SK-N-SH treated with all-trans-retinoic acid at 6 μM for 48 hours (cell line): Measurements from ENCODE around the gene KIF2C.

Experiments used
- ATAC-seq: fragments of 200-7000 bp; cut with Tn5 transposase; 3 replicates; pipeline ENCODE4 v1.9.1; 2020; ENCODE audit warnings: mild to moderate bottlenecking, moderate library complexity
- ARNTL ChIP-seq: fragments of 450-650 bp; formaldehyde crosslinking; IDR thresholded peaks from 2 replicates; pipeline ENCODE4 v1.5.0; 2020; ENCODE audit warnings: low read depth, mild to moderate bottlenecking, moderate library complexity, borderline replicate concordance
- BACH2 ChIP-seq: fragments of 250-450 bp; sonication (Bioruptor Pico); IDR thresholded peaks from 2 replicates; pipeline ENCODE4 v1.9.0; 2021; ENCODE audit warnings: mild to moderate bottlenecking, borderline replicate concordance
- CSDC2 ChIP-seq: fragments of 250-450 bp; sonication (Bioruptor Pico); IDR thresholded peaks from 2 replicates; pipeline ENCODE4 v1.5.0; 2020; ENCODE audit warnings: mild to moderate bottlenecking, moderate library complexity
- ESRRG ChIP-seq: fragments of 250-450 bp; sonication (Bioruptor Pico); IDR thresholded peaks from 2 replicates; pipeline ENCODE4 v1.6.1; 2021; ENCODE audit warnings: mild to moderate bottlenecking
- ISL1 ChIP-seq: fragments of 250-450 bp; sonication (Bioruptor Pico); IDR thresholded peaks from 2 replicates; pipeline ENCODE4 v2.1.2; 2022; ENCODE audit warnings: mild to moderate bottlenecking, moderate library complexity
- OSR1 ChIP-seq: fragments of 250-450 bp; sonication (Bioruptor Pico); IDR thresholded peaks from 2 replicates; pipeline ENCODE4 v1.8.0; 2022; ENCODE audit warnings: moderate library complexity, mild to moderate bottlenecking, inconsistent platforms
- PPARA ChIP-seq: fragments of 250-450 bp; sonication (Bioruptor Pico); IDR thresholded peaks from 2 replicates; pipeline ENCODE4 v1.5.0; 2020; ENCODE audit warnings: mild to moderate bottlenecking, borderline replicate concordance
- RARB ChIP-seq: fragments of 250-450 bp; sonication (Bioruptor Pico); IDR thresholded peaks from 2 replicates; pipeline ENCODE4 v1.8.0; 2021; ENCODE audit warnings: mild to moderate bottlenecking, moderate library complexity
- SNAI2 ChIP-seq: fragments of 250-450 bp; sonication (Bioruptor Pico); IDR thresholded peaks from 2 replicates; pipeline ENCODE4 v1.5.0; 2020; ENCODE audit warnings: mild to moderate bottlenecking, moderate library complexity
- TCF4 ChIP-seq: fragments of 250-450 bp; sonication (Bioruptor Pico); IDR thresholded peaks from 2 replicates; pipeline ENCODE4 v1.8.0; 2021; ENCODE audit warnings: mild to moderate bottlenecking, moderate library complexity, borderline replicate concordance
- TOX ChIP-seq: fragments of 250-450 bp; sonication (Bioruptor Pico); IDR thresholded peaks from 2 replicates; pipeline ENCODE4 v1.8.0; 2021; ENCODE audit warnings: mild to moderate bottlenecking, moderate library complexity, borderline replicate concordance
- ZC3H10 ChIP-seq: fragments of 250-450 bp; sonication (Bioruptor Pico); IDR thresholded peaks from 2 replicates; pipeline ENCODE4 v1.5.1; 2021; ENCODE audit warnings: mild to moderate bottlenecking, moderate library complexity
- ZFP3 ChIP-seq: fragments of 250-450 bp; sonication (Bioruptor Pico); IDR thresholded peaks from 2 replicates; pipeline ENCODE4 v1.5.0; 2020; ENCODE audit warnings: mild to moderate bottlenecking, moderate library complexity
- ZFP30 ChIP-seq: fragments of 450-650 bp; formaldehyde crosslinking; IDR thresholded peaks from 2 replicates; pipeline ENCODE4 v1.5.0; 2022; ENCODE audit warnings: mild to moderate bottlenecking, moderate library complexity
- ZNF565 ChIP-seq: fragments of 450-650 bp; formaldehyde crosslinking; conservative IDR thresholded peaks from 2 replicates; pipeline ENCODE4 v1.5.0; 2020; ENCODE audit warnings: low read depth, mild to moderate bottlenecking, moderate library complexity
- ZNF70 ChIP-seq: fragments of 450-650 bp; formaldehyde crosslinking; IDR thresholded peaks from 2 replicates; pipeline ENCODE4 v1.5.0; 2020; ENCODE audit warnings: mild to moderate bottlenecking, moderate library complexity
- ZNF8 ChIP-seq: fragments of 450-650 bp; formaldehyde crosslinking; IDR thresholded peaks from 2 replicates; pipeline ENCODE4 v1.5.0; 2020; ENCODE audit warnings: mild to moderate bottlenecking, moderate library complexity
- TF ChIP-seq, protein P1 (sequence below): fragments of 250-450 bp; sonication (Bioruptor Pico); IDR thresholded peaks from 2 replicates; pipeline ENCODE4 v1.8.0; 2021; ENCODE audit warnings: low read depth, mild to moderate bottlenecking, moderate library complexity, borderline replicate concordance
- TF ChIP-seq, protein P2 (sequence below): fragments of 250-450 bp; sonication (Bioruptor Pico); IDR thresholded peaks from 2 replicates; pipeline ENCODE4 v1.5.1; 2020; ENCODE audit warnings: low read depth, mild to moderate bottlenecking, moderate library complexity
- TF ChIP-seq, protein P3 (sequence below): fragments of 250-450 bp; sonication (Bioruptor Pico); IDR thresholded peaks from 2 replicates; pipeline ENCODE4 v1.8.0; 2020; ENCODE audit warnings: mild to moderate bottlenecking, moderate library complexity, borderline replicate concordance
- TF ChIP-seq, protein P4 (sequence below): fragments of 250-450 bp; sonication (Bioruptor Pico); IDR thresholded peaks from 2 replicates; pipeline ENCODE4 v1.5.0; 2020; ENCODE audit warnings: mild to moderate bottlenecking, moderate library complexity

The KIF2C gene

DNA sequence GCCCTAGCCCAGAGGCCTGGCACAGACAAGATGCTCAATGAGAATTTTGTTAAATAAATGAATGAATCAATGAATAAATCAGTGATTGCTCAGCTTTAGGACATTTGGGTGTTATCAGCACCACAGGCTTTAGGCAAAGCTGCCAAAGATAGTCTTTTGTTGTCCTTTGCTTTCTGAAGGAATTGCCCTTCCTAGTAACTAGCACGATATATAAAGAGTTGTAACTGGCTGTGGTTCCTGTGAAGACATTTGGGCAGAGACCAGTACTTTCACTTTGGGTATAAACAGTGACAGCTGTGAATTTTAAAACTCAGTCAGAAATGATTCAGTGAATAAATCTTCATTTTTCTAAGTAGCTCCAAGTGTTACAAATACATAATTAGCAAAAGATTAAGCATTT, 22.0 kb upstream of the KIF2C start:
- TF ChIP-seq, protein P1, sequence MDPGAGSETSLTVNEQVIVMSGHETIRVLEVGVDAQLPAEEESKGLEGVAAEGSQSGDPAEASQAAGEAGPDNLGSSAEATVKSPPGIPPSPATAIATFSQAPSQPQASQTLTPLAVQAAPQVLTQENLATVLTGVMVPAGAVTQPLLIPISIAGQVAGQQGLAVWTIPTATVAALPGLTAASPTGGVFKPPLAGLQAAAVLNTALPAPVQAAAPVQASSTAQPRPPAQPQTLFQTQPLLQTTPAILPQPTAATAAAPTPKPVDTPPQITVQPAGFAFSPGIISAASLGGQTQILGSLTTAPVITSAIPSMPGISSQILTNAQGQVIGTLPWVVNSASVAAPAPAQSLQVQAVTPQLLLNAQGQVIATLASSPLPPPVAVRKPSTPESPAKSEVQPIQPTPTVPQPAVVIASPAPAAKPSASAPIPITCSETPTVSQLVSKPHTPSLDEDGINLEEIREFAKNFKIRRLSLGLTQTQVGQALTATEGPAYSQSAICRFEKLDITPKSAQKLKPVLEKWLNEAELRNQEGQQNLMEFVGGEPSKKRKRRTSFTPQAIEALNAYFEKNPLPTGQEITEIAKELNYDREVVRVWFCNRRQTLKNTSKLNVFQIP (CRISPR knock-in tag): no peak
- TF ChIP-seq, protein P2, sequence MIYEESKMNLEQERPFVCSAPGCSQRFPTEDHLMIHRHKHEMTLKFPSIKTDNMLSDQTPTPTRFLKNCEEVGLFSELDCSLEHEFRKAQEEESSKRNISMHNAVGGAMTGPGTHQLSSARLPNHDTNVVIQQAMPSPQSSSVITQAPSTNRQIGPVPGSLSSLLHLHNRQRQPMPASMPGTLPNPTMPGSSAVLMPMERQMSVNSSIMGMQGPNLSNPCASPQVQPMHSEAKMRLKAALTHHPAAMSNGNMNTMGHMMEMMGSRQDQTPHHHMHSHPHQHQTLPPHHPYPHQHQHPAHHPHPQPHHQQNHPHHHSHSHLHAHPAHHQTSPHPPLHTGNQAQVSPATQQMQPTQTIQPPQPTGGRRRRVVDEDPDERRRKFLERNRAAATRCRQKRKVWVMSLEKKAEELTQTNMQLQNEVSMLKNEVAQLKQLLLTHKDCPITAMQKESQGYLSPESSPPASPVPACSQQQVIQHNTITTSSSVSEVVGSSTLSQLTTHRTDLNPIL (CRISPR knock-in tag): no peak
- no peak for TF ChIP-seq CSDC2
- TF ChIP-seq ISL1 (CRISPR knock-in tag): no peak
- TF ChIP-seq ZNF565 (CRISPR knock-in tag): no peak
- TF ChIP-seq, protein P3, sequence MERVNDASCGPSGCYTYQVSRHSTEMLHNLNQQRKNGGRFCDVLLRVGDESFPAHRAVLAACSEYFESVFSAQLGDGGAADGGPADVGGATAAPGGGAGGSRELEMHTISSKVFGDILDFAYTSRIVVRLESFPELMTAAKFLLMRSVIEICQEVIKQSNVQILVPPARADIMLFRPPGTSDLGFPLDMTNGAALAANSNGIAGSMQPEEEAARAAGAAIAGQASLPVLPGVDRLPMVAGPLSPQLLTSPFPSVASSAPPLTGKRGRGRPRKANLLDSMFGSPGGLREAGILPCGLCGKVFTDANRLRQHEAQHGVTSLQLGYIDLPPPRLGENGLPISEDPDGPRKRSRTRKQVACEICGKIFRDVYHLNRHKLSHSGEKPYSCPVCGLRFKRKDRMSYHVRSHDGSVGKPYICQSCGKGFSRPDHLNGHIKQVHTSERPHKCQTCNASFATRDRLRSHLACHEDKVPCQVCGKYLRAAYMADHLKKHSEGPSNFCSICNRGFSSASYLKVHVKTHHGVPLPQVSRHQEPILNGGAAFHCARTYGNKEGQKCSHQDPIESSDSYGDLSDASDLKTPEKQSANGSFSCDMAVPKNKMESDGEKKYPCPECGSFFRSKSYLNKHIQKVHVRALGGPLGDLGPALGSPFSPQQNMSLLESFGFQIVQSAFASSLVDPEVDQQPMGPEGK: no peak
- TF ChIP-seq SNAI2 (CRISPR knock-in tag): no peak
- TF ChIP-seq ZFP30 (CRISPR knock-in tag): no peak
- no peak for TF ChIP-seq ZNF8 (CRISPR knock-in tag)
- no peak for TF ChIP-seq ZFP3 (CRISPR knock-in tag)
- no peak for TF ChIP-seq RARB (CRISPR knock-in tag)
- TF ChIP-seq TCF4 (CRISPR knock-in tag): no peak
- no peak for TF ChIP-seq ESRRG
- no peak for TF ChIP-seq ZC3H10
- TF ChIP-seq, protein P4, sequence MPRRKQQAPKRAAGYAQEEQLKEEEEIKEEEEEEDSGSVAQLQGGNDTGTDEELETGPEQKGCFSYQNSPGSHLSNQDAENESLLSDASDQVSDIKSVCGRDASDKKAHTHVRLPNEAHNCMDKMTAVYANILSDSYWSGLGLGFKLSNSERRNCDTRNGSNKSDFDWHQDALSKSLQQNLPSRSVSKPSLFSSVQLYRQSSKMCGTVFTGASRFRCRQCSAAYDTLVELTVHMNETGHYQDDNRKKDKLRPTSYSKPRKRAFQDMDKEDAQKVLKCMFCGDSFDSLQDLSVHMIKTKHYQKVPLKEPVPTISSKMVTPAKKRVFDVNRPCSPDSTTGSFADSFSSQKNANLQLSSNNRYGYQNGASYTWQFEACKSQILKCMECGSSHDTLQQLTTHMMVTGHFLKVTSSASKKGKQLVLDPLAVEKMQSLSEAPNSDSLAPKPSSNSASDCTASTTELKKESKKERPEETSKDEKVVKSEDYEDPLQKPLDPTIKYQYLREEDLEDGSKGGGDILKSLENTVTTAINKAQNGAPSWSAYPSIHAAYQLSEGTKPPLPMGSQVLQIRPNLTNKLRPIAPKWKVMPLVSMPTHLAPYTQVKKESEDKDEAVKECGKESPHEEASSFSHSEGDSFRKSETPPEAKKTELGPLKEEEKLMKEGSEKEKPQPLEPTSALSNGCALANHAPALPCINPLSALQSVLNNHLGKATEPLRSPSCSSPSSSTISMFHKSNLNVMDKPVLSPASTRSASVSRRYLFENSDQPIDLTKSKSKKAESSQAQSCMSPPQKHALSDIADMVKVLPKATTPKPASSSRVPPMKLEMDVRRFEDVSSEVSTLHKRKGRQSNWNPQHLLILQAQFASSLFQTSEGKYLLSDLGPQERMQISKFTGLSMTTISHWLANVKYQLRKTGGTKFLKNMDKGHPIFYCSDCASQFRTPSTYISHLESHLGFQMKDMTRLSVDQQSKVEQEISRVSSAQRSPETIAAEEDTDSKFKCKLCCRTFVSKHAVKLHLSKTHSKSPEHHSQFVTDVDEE: no peak
- TF ChIP-seq PPARA (CRISPR knock-in tag): no peak
- no peak for TF ChIP-seq ZNF70 (CRISPR knock-in tag)
- no peak for TF ChIP-seq OSR1 (CRISPR knock-in tag)
- ATAC-seq: no peak

DNA sequence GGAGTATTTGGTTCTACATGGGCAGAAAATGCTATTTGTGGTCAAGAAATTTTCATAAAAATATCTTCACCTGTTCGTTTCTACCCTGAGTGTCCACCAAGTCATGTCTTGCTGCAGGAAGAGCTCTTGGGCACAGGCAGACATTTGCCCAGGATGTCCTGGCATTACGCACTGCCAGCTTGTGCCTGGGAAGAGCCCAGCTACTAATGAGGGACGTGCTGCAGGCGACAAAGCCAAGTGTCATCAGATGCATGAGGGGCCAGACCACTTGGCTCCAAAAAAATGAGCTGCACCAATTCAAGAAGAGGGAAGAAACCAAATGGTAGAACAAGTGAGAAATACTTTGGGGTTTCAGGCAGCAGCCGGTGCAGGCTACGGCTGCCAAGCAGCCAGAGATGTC, 21.5 kb upstream of the KIF2C start:
- TF ChIP-seq RARB (CRISPR knock-in tag) (no peak), ZNF70 (CRISPR knock-in tag) (no peak), ZNF565 (CRISPR knock-in tag) (no peak), TOX (no peak), BACH2 (CRISPR knock-in tag) (no peak), ARNTL (no peak), TCF4 (CRISPR knock-in tag) (no peak), ISL1 (CRISPR knock-in tag) (no peak), SNAI2 (CRISPR knock-in tag) (no peak)
- TF ChIP-seq, protein P2 (CRISPR knock-in tag): no peak
- TF ChIP-seq, protein P3: no peak
- no peak for ATAC-seq
